ENCODE data around the gene ZNF385C.

ZNF385C gene

GRCh38 chr17:41982026-41982760 lies 116.1 kb downstream of the ZNF385C start:
- DNase-seq = no peak

- no peak for DNase-seq
These were observed 120.3 kb downstream of the ZNF385C start for GRCh38 chr17:41977991-41978390.

GRCh38 chr17:41976142-41976768 lies 122.0 kb downstream of the ZNF385C start:
- DNase-seq = no peak
